ENCODE results near the gene SLC38A10. TPM values are rescaled to one million over a fixed set of nuclear protein-coding genes. Genes with fewer than 3 reads are reported as not detected.

The SLC38A10 gene
- total RNA-seq, 1 experiment from 2014 or later: 109 TPM

DNA sequence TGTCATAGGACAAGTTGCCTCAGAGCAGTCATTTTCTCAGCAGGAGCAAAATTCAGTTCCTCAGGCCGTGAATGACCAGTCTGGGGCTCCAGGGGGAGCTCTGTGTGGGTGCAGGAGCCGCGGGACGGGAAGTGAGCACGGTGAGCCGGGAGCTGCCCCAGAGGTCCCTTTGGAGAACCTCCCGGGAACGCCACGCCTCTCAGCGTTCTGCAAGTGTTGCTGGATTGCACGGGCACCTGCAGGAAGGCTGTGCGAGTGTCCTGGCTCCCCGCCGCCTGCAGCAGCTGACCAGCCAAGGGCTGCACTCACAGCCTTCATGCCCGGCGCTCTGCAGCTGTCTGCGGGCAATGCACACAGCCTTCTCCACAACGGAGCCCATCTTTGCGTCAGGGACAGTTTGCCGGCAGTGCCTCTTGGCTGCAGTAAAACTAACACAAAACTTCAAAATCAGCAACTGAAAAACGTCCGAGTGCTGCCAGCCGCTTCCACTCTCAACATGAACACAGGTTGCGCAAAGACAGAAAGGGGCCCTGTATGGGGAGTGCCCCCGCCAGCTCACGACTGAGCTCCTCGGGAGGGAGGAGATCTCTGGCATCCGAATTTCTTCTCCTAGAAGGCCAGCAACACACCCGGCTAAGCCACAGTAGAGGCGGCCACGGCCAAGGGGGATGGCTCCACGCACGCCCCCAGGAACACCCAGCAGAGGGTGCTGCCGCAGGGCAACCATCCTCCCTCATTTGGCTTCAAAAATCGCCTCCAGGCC is 40.0 kb downstream of the SLC38A10 start:
- DNase-seq (ENCODE audit: low spot score): peak; percentile 87

DNA sequence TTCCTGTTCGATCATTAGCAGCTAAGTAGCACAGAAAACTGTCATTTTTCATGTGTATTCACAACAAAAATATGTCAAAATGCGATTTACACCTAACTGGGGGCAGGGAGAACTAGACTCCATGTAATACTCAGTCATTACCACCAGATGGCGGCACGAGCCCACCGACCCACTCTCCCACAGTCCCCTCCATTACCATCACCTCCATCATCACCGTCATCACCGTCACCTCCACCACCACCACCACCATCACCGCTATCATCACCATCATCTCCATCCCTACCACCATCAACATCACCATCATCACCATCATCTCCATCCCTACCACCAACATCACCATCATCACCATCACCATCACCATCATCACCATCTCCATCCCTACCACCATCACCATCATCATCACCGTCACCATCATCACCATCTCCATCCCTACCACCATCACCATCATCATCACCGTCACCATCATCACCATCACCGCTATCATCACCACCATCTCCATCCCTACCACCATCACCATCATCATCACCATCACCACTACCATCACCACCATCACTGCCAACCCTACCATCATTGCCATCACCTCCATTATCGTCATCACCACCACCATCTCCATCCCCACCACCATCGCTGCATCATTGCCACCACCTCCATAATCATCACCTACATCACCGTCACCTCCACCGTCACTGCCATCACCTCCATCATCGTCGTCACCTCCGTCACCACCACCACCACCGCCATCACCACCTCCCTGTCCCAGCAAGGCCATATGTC is 41.6 kb downstream of the SLC38A10 start:
- DNase-seq (ENCODE audit: low spot score): peak; percentile 52

DNA sequence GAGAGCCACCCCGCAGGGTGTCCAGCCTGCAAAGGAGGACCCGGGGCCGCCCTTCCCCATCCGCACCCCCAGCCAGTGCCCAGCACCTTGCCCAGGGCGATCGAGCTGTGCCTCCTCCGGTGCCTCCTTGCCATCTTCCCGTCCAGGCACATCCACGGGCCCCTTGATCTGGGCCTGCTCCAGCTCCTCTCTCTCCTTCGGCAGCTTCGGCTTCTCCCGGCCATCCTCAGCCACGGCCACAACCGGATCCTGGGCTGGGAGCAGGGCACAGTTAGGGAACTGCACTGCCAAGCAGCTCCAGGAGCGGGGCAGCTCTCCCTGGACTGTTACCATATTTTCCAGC is 42.1 kb downstream of the SLC38A10 start:
- no peak for DNase-seq (ENCODE audit: low spot score)

DNA sequence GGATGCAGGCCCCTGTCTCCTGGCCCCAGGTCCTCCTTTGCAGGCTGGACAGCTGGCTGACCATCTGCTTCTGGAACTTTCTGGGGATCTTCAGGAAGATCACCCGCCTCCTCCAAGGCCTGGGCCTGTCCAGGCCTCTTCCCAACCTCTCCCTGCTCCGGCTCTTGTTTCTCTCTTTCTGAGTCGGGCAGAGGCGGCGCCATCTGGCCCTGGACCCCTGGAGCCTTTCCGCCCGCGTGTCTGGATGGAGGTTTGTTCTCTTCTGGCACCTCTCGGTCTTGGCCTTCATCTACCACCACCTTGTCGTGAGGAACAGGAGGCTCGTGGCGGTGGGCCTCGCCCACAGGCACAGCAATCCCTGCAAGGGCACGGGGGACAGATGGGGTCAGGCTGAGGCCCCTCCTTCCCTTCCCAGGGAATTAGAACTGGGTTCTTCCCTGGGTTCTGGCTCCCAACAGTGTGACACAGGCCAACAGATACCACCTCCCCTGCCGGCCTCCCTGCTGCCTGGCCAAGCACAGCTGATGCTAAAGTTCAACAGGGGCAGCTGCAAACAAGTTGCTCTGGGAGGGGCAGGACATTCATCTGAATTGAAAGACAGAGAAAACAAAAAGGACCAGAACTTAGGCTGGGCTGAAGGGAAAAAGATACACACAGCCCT is 42.7 kb downstream of the SLC38A10 start:
- no peak for DNase-seq (ENCODE audit: low spot score)

DNA sequence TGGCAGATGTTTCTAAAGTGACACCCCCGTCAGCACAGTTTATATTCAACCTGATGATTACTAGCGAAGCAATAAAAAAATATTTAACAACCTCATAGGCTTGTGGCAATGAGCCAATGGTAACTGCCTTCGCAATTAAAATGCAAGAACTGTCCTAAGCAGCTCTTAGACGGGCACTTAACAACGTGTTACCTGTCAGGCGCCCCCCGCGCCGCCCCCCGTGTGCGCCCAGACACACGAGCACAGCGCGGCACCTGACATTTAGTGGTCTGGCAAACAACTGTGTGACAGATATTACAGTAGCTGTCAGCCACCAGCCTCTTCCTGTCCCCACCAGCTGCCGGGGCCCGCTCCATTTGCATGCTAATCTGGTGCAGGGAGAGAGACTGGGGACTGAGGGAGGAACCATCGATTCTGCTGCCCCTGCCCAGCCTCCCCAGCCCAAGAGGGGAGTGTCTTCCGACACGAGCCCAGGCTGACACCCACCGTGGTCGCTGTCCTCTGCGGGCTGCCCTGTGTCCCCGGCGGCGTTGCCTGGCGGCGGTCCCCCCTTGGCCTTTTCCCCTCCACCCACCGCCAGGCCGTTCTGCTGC is 43.3 kb downstream of the SLC38A10 start:
- DNase-seq (ENCODE audit: low spot score): no peak

DNA sequence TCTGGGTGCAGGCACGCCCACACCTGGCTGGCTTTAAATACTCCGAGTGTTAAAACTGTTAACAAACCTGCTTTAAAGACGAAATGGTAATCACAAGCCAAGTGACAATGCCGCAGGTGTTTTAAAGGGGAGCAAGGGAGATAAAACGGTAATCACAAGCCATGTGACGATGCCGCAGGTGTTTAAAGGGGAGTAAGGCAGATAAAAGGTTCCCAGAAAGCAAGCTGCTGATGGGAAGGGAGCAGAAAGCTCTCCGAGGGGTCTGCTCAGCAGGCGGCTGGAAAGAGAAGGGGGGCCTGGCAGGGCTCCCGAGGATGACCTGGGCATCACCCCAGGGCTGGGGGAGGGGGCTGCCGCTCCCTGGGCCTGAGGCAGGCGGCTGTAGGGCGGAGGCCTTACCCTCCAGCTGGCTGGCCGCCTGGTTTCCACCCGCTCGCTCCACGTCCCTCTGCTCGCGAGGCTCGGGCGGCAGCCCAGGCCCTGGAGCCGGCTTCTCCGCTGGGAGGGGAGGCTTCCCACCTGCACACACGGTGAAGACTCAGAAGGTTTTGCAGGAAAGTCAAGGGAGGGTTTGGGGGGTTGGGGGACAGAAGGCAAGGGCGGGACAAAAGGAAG is 43.9 kb downstream of the SLC38A10 start:
- DNase-seq (ENCODE audit: low spot score): peak; percentile 54

DNA sequence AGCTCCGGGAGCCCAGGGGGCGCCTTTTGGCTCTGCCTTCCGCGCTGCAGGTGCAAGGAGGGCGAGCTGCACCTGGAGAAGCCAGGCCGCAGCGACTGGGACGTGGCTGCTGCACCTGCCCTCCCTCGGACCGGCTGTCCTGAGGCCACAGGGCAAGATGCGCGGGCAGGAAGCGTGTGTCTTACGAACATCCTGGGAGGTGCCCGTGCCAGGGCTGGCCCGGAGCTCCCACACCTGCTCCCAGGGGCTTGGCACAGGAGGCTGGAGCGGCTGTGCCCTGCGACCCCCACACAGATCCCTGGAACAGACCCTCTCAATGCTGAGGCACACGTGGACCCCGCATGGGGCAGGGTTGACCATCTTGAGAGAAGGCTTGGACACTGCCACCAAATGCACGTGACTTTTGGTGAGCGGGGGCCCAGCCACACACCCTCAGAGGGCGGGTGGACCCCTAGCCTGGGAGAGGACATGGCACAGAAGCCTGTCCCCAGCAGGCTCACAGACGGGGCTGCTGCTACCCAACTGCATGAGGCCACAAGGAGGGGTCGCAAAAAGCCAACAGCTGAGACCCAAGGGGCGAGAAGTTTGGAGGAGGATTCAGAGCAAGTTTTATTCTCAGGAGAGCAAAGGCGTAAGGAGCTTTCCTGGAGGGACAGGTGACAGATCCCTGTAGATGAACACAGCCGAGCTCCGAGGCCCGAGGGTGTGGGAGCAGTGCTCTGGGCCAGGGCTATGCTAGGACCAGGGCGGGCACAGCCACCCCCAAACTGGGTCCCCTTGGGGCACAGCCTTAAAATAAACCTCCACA is 44.6 kb downstream of the SLC38A10 start:
- no peak for DNase-seq (ENCODE audit: low spot score)

DNA sequence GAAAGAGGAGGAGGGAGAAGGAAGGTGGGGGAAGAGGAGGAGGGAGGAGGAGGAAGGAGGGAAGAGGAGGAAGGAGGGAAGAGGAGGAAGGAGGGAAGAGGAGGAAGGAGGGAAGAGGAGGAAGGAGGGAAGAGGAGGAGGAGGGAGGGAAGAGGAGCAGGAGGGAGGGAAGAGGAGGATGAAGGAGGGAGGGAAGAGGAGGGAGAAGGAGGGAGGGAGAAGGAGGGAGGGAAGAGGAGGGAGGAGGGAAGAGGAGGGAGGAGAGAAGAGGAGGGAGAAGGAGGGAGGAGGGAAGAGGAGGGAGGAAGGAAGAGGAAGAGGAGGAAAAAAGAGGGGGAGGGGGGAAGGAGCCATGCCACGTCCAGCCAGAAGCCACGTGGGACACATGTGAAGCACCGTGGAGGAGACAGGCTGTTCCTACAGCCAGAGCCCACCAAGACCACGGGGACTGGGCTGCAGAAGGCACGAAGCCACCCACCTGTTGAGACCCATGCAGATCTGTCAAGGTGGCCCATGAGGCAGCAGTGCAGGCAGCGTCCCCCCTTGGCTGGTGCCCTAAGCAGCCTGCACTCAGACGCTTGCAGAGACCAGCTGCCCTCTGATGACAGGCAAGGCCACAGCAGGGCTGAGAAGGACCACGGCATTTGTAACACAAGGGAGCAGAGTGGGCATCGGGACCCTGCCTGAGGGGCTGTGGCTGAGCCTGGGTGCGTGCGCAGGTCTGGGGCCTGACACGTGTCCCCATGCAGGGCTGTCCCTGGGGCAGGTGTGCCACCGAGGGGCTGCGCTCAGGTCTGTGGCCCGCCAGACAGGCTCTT is 45.7 kb downstream of the SLC38A10 start:
- no peak for DNase-seq (ENCODE audit: low spot score)

DNA sequence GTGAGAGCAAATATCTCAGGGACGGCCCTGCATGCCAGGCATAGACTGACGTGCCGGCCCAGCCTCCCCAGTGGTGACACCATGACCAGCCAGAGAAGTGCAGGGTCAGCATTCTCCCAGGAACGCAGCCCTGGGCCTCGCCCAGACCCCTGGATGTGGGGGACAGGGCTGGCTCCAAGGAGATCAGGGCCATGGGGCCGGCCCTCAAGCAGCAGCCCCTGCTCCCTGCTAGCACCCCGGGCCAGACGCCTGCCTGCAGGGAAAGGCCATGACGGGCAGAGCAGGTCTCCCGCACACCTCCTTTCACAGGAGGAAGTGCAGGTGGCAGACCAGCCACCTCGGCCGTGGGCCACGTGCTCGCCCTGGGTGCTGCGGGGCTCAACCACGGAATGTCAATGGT is 46.5 kb downstream of the SLC38A10 start:
- DNase-seq (ENCODE audit: low spot score): no peak

DNA sequence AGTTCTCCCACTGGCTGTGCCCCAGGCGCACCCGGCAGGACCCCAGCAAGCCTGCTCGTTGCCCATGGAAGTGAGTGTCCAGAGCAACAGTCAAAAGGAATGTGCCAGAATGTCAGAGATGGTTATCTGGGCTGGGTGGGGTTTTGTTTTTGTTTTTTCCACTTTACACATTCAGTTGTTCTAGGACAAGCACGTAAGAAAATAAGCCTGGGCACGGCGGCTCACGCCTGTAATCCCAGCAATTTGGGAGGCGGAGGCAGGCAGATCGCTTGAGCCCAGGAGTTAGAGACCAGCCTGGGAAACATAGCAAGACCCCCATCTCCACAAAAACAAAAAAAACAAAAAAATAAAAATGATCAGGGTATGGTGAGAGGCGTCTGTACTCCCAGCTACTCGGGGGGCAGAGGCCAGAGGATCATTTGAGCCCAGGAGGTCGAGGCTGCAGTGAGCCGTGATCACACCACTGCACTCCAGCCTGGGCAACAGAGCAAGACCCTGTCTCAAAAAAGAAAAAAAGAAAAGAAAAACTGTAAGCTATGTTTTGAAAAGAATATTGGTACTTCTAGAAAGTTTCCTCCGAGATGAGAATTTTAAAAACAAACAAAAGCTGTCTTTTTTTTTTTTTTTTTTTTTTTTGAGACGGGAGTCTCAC is 47.6 kb downstream of the SLC38A10 start:
- DNase-seq (ENCODE audit: low spot score): no peak

DNA sequence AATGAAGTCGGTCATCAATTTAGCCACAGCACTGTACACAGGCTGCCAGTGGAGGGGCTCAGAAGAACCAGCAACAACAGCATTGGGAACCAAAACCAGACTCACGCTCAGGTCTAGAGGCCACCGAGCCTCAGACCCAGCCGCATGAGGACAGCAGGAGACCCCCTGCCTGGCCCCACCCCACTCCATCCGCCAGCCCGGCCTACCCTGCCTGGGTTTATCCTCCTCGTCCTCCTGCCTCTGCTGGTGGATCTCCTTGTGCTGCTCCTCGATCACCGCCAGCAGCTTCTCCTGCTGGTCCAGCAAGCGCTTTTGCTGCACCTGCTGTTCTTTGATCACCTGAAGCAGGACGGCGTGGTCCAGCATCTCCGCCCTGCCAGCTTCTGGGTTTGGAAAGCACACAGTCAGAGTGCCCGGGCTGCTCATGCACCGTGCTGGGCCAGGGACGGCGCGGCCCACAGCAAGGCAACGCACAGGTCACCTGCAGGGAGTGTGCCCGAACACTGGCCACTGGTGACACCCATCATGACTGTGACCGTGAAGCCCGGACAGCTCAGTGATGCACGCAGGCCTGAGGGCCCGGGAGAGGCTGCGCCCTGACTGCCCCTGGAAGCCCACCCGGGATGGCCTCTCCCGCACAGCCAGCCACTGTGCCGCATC is 48.3 kb downstream of the SLC38A10 start:
- DNase-seq (ENCODE audit: low spot score): no peak

DNA sequence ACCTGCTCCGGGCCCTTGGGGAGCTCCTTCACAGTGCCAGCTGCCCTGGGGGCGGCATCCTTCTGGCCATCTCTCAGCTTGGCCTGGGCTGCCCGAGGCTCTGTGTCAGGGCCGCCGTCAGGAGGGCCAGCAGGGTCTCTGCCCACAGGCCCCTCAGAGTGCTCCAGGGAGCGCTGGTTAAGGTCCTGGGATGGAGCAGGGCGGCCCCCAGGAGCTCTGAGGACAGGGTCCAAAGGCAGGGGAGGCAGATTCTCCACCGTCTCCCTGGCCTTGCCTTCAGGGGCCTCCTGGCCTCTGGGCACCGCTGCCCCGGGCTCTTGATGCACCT is 48.8 kb downstream of the SLC38A10 start:
- no peak for DNase-seq (ENCODE audit: low spot score)

DNA sequence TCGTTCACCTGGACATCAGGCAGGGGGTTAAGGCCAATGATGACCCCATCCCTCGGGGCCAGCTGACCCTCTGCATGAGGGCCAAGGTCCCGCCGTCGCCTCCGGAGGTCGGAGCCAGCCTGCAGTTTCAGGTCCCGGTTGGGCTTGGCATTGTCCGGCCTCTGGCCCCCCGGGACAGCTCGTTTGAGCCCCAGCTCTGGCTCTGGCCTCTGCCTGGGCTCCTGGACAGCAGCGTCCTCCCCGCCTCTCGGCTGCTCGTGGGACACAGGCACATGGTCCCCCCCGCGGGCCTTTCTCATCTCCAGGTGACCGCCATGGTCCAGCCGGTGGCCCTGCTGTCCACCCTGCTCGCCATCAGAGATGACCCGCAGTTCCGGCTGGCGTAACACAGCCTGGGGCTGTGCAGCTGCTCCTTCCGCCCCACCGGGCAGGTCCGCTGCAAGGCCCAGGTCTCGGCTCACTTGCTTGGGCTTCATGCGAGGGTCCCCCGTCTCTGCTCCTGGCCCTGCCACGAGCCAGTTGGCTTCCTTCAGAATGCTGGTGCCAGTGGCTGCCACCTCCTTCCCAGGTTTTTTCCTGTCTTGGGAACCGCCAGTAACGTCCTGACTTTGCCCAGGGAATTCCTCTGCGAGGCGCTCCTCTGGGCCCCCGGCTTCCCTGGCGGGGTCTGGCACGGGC is 49.3 kb downstream of the SLC38A10 start:
- DNase-seq (ENCODE audit: low spot score): no peak

DNA sequence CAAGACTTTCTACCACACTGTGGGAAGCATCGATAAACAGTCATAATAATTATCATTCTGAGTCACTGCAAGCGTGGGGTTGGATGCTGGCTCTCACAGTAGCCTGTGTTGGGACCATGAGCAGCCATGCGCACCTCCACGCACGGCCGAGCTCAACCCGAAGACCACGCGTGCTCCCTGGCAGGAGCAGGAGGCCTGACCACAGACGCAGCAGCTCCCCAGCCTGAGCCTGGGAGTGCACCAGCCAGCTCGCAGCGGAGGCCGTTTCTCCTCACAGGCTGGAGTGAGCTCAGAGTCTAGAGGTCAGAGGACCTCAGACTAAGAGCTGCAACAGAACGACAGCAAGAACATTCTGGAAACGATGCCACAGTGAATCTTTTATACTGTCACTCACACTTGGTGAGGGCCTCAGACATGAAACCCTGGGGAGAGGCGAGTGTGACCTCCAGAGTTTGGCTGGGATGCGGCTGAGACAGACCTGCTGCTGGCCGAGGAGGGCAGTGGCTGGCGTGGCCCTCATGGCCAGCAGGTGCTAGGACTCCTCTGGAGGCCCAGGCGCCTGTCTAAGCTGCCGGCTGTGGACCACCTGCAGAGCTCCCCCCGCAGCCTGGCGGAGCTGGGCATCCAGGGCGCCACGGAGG is 50.0 kb downstream of the SLC38A10 start:
- no peak for DNase-seq (ENCODE audit: low spot score)

DNA sequence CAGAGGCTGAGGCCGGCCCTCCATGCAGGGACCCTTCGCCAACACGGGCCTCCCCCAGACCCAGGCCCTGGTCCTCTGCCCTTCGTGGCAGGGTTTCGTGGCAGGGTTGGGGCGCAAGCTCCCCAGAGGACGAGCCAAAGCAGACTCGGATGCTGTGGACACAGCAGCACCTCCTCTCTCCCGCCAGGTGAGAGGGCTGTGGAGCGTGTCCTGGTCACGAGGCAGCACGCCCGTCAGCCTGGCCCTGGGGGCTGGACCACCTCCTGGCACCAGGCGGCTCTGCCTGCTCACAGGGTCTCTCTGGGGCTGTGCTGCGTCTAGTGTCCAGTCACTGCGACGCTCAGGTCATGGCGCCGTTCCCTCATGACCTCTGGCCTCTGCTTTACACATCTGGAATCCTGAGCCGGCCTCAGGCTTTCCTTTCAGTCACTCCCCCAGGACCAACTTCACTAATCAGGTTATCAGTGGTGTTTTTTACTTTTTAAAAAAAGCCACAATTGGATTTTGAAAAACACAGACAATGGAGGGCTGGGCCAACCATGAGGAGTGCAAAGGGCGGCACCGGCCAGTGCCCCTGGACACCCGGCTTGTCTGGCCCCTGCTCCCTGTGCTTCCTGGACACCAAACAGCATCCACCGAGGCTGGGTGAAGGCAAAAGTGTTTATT is 50.6 kb downstream of the SLC38A10 start:
- no peak for DNase-seq (ENCODE audit: low spot score)

DNA sequence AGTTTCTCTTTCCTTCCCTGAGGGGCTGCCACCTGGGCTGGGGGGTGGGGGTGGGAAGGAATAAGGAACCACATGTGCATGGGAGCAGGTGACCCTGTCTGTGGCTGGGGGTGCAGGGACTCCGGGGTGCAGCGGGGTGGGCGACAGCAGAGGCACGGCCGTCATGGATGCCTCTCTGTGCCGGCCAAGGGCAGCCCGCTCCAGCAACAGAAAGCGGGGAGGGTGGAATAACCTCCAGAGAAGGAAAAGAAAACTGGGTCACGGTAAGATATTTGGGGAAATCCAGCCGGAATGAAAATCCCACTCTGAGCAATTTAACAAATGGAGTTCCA is 51.8 kb downstream of the SLC38A10 start:
- DNase-seq (ENCODE audit: low spot score): no peak

DNA sequence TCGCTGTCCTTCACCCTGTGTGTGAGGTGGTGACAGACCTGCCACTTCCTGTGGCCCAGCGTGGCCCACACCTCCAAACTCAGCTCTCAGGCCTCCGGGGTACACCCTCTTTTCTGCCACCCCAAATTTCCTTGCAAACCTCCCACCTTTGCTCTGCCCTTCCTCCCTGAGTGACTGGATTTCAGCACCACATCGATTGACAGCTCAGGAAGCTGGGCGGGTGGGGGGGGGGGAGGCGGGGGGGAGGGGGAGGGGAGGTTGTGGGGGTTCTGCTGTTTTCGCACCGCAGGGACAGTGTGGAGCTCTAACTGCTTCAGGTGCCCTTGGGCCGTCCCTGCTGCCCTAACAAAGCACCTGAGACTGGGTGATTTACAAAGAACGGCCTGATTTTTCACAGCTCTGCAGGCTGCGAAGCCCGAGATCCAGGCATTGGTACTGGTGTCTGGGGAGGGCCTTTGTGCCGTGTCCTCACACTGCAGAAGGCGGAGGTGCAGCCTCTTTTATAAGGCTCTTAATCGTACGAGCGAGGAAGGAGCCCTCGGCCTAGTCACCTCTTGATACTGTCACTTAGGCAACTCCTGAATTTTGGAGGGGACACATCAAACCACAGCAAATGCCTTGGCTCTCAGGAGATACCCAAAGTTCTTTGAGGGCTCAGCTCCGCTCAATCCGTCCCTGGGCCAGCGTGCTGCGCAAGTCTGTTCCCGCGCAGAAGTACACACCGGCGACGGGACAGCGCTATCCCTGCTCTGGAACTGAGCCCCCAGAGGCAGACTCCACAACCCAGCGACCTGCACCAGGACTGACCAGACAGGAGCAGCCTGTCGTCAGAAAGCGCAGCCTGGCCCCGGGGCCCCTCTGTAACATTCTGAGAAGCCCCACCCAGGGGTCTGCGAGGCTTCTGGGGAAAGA is 52.4 kb downstream of the SLC38A10 start:
- DNase-seq (ENCODE audit: low spot score): no peak

All from HT-29 (cell line).